GM20000 (cell line): ENCODE measurements around the gene DMP1.
"Not testable (repeated sequence)": the region's sequence is repeated elsewhere in the genome, so short reads cannot be mapped to it uniquely, and the experiment has no call there.

ENCODE experiments used
- DNase-seq: peaks from one replicate; pipeline ENCODE4 v3.0.0; 2012; ENCODE audit warnings: low spot score
- TF ChIP-seq, protein P1 (sequence below): IDR thresholded peaks from 2 replicates; pipeline ENCODE4 v1.5.1; 2012; ENCODE audit warnings: mild to moderate bottlenecking, control low read depth; ENCODE audit errors: extremely low read depth, missing control alignments

Gene DMP1

DNA sequence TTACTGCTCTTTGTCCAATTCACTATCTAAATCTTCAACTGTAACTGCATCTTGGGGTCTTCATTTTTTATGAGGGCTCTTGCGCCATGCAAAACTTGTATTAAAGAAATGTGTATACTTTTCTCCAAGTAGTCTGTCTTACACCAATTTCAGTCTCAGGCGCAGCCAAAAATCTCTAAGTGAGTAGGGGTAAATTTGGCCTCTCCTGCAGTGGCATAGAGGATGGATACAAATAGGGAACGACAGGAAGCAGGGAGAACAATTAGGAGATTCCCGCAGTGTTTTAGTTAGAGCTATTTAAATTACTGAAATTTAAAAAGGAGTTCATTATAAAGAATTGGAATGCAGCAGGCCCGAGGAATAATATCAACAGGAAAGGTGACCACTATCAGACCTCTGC lies 30.2 kb downstream of the DMP1 start:
- DNase-seq = no peak
- TF ChIP-seq, protein P1, sequence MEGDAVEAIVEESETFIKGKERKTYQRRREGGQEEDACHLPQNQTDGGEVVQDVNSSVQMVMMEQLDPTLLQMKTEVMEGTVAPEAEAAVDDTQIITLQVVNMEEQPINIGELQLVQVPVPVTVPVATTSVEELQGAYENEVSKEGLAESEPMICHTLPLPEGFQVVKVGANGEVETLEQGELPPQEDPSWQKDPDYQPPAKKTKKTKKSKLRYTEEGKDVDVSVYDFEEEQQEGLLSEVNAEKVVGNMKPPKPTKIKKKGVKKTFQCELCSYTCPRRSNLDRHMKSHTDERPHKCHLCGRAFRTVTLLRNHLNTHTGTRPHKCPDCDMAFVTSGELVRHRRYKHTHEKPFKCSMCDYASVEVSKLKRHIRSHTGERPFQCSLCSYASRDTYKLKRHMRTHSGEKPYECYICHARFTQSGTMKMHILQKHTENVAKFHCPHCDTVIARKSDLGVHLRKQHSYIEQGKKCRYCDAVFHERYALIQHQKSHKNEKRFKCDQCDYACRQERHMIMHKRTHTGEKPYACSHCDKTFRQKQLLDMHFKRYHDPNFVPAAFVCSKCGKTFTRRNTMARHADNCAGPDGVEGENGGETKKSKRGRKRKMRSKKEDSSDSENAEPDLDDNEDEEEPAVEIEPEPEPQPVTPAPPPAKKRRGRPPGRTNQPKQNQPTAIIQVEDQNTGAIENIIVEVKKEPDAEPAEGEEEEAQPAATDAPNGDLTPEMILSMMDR = no peak

- TF ChIP-seq, protein P1 = no peak
- no peak for DNase-seq
Measured at GRCh38 chr4:87688316-87688715, 38.2 kb downstream of the DMP1 start.

DNA sequence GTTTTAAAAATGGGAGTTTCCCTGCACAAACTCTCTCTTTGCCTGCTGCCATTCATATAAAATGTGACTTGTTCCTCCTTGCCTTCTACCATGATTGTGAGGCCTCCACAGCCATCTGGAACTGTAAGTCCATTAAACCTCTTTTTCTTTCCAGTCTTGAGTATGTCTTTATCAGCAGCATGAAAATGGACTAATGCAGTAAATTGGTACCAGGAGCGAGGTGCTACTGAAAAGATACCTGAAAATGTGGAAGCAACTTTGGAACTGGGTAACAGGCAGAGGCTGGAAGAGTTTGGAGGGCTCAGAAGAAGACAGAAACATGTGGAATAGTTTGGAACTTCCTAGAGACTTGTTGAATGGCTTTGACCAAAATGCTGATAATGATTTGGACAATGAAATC lies 40.9 kb downstream of the DMP1 start:
- DNase-seq = not testable (repeated sequence)

DNA sequence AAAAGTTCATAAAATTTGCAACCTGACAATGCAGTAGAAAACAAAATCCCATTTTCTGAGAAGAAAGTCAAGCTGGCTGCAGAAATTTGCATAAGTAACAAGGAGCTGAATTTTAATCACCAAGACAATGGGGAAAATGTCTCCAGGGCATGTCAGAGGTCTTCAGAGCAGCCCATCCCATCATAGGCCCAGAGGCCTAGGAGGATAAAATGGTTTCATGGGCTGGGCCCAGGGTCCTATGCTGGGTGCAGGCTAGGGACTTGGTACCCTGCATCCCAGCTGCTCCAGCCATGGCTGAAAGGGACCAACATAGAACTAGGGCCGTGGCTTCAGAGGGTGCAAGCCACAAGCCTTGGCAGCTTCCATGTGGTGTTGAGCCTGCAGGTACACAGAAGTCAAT lies 42.0 kb downstream of the DMP1 start:
- DNase-seq = not testable (repeated sequence)

DNA sequence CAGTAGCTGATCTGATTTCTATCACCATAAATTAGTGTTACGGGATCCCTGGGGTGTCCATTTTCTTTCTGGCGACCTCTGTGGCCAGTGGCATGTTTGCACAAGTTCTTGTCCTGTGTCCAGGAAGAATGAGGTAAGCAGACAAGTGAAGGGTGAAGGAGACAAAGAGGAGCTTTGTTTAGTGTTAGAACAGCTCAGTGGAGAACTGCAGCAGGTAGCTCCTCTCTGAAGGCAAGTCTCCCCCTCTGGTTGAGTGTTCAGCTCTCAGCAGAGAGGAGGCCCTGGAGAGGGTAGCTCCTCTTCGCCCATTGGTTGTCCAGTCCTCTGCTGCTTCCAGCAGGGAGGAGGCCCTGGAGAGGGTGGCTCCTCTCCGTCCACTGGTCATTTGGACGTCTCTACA lies 47.2 kb downstream of the DMP1 start:
- DNase-seq = no peak
- TF ChIP-seq, protein P1 = no peak

DNA sequence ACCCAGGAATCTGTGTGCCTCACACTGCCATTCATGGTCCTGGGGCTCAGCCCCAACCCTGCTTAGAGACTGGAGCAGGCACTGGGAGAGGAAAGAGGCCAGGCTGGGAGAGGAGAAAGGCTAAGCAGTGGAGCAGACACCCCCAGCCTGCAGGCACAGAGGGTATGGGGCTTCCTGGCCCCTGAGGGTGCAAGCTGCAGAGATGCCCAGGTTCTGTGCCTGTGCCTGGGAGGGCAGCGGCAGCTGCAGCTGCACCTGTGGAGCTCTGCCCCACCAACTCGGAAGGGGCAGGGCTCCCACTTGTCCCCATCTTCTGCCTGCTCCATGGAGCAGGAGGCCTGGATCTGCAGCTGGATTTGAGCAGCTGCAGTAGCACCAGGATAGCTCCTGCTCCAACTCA lies 47.9 kb downstream of the DMP1 start:
- no peak for DNase-seq
- TF ChIP-seq, protein P1 = no peak

DNA sequence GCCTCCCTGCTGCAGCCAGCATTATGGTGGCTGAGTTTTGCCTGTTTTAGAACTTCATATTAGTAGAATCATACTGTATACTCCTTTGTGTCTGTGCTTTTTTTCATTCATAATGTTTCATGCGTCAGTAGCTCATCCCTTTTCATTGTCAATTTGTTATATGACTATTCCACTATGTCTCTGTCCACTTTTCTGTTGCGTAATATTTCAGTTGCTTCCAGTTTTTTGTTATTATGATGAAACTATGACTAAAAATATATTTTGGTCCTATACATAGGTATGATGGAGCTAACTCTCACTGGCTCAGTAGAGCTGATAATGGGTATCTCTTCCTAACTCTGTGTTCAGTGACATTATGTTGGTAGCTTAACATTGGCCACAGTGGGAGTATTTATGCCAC lies 48.3 kb downstream of the DMP1 start:
- TF ChIP-seq, protein P1 = no peak
- no peak for DNase-seq

GRCh38 chr4:87704001-87704400 lies 53.9 kb downstream of the DMP1 start:
- no peak for DNase-seq
- TF ChIP-seq, protein P1 = no peak

DNA sequence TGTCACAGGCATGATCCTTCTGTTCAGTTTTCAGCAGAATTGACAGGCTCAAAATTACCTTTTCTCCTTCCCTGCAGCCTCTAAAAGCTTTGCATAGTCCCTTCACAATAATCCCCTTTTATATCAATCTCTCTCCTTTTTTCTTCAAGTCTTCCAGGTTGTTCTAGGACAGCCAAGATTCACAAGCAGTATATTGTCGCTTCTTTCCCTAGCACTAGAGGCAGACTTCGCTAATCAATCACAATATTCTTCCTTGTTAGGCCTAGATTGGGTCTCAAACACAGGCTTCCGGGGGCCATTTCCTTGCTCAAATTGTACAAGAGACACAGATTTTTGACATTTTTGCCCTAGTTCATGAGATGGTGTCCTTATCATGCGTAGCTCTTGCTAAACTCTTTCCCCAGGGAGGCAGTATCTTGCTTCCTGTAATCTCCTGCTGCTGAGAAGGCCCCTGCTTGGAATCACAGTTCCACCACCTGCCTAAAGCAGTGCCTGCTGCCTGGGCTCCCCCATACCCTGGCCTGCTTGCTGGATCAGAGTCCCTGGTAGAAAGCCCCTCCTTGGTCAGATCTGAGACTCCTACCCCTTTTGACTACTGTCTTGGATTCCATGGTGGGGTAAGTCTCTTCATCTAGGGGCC lies 57.3 kb downstream of the DMP1 start:
- no peak for DNase-seq
- TF ChIP-seq, protein P1 = no peak
